ENCODE data around the gene SRD5A1.
"Not testable (repeated sequence)": the region's sequence is repeated elsewhere in the genome, so short reads cannot be mapped to it uniquely, and the experiment has no call there.

SRD5A1 gene

DNA sequence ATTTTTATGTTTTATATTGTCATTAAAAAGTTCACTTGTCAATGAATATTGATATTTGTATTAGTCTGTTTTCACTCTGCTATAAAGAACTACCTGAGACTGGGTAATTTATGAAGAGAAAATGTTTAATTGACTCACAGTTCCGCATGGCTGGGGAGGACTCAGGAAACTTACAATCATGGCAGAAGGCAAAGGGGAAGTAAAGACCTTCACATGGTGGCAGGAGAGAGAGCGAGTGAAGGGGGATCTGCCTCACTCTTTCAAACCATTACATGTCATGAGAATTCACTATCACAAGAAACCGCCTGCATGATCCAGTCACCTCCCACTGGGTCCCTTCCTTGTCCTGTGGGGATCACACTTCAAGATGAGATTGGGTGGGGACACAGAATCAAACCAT, 27.4 kb downstream of the SRD5A1 start:
- no peak for TF ChIP-seq POLR2AphosphoS5 (IDR thresholded peaks at IDR 0.05; ENCODE audit: low read depth)
- no peak for TF ChIP-seq GABPA (IDR thresholded peaks at IDR 0.05; ENCODE audit: low read depth)
- no peak for TF ChIP-seq SPI1 (IDR thresholded peaks at IDR 0.05; ENCODE audit: borderline replicate concordance, low read depth)
- TF ChIP-seq, protein P1, sequence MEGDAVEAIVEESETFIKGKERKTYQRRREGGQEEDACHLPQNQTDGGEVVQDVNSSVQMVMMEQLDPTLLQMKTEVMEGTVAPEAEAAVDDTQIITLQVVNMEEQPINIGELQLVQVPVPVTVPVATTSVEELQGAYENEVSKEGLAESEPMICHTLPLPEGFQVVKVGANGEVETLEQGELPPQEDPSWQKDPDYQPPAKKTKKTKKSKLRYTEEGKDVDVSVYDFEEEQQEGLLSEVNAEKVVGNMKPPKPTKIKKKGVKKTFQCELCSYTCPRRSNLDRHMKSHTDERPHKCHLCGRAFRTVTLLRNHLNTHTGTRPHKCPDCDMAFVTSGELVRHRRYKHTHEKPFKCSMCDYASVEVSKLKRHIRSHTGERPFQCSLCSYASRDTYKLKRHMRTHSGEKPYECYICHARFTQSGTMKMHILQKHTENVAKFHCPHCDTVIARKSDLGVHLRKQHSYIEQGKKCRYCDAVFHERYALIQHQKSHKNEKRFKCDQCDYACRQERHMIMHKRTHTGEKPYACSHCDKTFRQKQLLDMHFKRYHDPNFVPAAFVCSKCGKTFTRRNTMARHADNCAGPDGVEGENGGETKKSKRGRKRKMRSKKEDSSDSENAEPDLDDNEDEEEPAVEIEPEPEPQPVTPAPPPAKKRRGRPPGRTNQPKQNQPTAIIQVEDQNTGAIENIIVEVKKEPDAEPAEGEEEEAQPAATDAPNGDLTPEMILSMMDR (IDR thresholded peaks at IDR 0.05; ENCODE audit: insufficient read depth, low read length), result no peak
- TF ChIP-seq, protein P2, sequence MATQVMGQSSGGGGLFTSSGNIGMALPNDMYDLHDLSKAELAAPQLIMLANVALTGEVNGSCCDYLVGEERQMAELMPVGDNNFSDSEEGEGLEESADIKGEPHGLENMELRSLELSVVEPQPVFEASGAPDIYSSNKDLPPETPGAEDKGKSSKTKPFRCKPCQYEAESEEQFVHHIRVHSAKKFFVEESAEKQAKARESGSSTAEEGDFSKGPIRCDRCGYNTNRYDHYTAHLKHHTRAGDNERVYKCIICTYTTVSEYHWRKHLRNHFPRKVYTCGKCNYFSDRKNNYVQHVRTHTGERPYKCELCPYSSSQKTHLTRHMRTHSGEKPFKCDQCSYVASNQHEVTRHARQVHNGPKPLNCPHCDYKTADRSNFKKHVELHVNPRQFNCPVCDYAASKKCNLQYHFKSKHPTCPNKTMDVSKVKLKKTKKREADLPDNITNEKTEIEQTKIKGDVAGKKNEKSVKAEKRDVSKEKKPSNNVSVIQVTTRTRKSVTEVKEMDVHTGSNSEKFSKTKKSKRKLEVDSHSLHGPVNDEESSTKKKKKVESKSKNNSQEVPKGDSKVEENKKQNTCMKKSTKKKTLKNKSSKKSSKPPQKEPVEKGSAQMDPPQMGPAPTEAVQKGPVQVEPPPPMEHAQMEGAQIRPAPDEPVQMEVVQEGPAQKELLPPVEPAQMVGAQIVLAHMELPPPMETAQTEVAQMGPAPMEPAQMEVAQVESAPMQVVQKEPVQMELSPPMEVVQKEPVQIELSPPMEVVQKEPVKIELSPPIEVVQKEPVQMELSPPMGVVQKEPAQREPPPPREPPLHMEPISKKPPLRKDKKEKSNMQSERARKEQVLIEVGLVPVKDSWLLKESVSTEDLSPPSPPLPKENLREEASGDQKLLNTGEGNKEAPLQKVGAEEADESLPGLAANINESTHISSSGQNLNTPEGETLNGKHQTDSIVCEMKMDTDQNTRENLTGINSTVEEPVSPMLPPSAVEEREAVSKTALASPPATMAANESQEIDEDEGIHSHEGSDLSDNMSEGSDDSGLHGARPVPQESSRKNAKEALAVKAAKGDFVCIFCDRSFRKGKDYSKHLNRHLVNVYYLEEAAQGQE (IDR thresholded peaks at IDR 0.05; ENCODE audit: insufficient replicate concordance, low read depth), result no peak
- no peak for DNase-seq (ENCODE audit: low read depth in 1 of 2, low spot score in 1 of 2)
- Histone ChIP-seq H3K27ac (replicated peaks) (no peak overlapping the region), H3K27me3 (ENCODE audit: insufficient read depth, poor library complexity, severe bottlenecking) (no peaks in the 10 kb centered on the region), H3K4me3 (replicated peaks; ENCODE audit: insufficient read depth, low read length) (no peak overlapping the region)

DNA sequence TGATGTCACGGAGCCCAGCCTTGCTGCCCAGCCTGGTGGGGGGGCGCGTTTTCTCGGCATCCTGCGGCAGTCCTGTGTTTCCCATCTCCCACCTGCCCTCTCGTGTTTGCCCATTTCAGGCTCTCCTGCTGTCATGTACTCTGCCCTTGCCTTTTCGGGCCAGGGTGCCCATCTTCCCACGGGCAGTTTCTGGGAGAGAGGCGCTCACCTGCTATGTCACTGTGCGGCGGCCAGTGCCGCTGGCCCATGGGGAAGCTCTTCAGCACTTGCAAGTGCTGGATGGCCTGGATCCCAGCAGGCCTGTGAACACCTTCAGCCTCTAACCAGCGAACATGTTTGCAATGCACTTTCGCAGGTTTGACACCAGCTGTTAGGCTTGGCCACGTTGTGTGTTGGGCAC, 33.5 kb downstream of the SRD5A1 start:
- Histone ChIP-seq H3K27me3 (ENCODE audit: insufficient read depth, poor library complexity, severe bottlenecking) (no peaks in the 10 kb centered on the region), H3K27ac (replicated peaks) (no peak overlapping the region), H3K4me3 (replicated peaks; ENCODE audit: insufficient read depth, low read length) (no peak overlapping the region)
- DNase-seq (ENCODE audit: low read depth in 1 of 2, low spot score in 1 of 2), result no peak
- TF ChIP-seq GABPA (IDR thresholded peaks at IDR 0.05; ENCODE audit: low read depth) (no peak), POLR2AphosphoS5 (IDR thresholded peaks at IDR 0.05; ENCODE audit: low read depth) (no peak), SPI1 (IDR thresholded peaks at IDR 0.05; ENCODE audit: borderline replicate concordance, low read depth) (no peak)
- TF ChIP-seq, protein P2 (IDR thresholded peaks at IDR 0.05; ENCODE audit: insufficient replicate concordance, low read depth), result no peak
- TF ChIP-seq, protein P1 (IDR thresholded peaks at IDR 0.05; ENCODE audit: insufficient read depth, low read length), result no peak

DNA sequence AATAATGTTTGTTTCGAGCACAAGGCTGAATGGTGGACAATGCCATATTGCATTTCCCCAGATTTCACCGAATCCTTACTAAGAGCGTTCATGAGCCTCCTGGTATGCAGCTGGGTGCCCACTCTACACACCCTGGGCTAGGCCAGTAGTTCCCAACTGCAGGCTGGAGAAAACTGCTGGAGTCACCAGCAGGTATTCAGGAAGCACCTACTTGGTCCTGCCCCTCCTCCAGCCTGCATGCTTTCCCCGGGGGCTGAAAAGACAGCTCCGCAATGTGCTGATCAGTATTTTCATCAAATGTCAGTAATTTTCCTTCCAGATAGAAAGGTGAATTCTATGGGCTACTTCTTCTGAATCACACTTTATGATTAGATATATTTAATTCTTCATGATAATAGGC, 34.4 kb downstream of the SRD5A1 start:
- Histone ChIP-seq H3K27ac (replicated peaks) (no peak overlapping the region), H3K27me3 (ENCODE audit: insufficient read depth, poor library complexity, severe bottlenecking) (no peaks in the 10 kb centered on the region), H3K4me3 (replicated peaks; ENCODE audit: insufficient read depth, low read length) (no peak overlapping the region)
- no peak for TF ChIP-seq SPI1 (IDR thresholded peaks at IDR 0.05; ENCODE audit: borderline replicate concordance, low read depth)
- TF ChIP-seq, protein P2 (IDR thresholded peaks at IDR 0.05; ENCODE audit: insufficient replicate concordance, low read depth), result no peak
- DNase-seq (ENCODE audit: low read depth in 1 of 2, low spot score in 1 of 2), result no peak

DNA sequence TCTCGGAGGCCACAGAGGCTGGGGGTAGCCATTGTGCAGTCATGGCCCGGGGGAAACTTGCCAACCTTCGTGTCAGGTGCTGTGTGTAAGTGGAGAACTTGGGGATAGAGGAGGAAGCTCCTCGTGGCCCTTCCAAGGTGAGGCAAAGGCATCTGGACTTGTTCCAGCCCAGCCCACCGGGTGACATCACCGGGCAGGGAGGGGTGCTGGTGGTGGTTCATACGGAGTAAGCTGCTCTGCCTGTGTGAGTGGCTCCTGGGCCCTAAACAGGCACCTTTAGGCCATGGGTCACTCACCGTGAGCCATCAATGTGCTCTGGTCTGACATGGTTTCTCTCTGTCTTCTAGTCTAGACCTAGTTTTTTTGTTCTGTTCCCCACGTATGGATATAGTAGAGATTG, 35.5 kb downstream of the SRD5A1 start:
- H3K27ac ChIP-seq (replicated peaks); DNase-seq (ENCODE audit: low read depth in 1 of 2, low spot score in 1 of 2); H3K27me3 ChIP-seq (ENCODE audit: insufficient read depth, poor library complexity, severe bottlenecking); H3K4me3 ChIP-seq (replicated peaks; ENCODE audit: insufficient read depth, low read length): not testable (repeated sequence)

Data from HL-60 (cell line).